ENCODE results near the gene TBKBP1. TPM values are rescaled to one million over a fixed set of nuclear protein-coding genes. Genes with fewer than 3 reads are reported as not detected.

The TBKBP1 gene
- total RNA-seq, 4 donors from 2014 or later, result 6.3 to 24.6 (median 9.8) TPM

DNA sequence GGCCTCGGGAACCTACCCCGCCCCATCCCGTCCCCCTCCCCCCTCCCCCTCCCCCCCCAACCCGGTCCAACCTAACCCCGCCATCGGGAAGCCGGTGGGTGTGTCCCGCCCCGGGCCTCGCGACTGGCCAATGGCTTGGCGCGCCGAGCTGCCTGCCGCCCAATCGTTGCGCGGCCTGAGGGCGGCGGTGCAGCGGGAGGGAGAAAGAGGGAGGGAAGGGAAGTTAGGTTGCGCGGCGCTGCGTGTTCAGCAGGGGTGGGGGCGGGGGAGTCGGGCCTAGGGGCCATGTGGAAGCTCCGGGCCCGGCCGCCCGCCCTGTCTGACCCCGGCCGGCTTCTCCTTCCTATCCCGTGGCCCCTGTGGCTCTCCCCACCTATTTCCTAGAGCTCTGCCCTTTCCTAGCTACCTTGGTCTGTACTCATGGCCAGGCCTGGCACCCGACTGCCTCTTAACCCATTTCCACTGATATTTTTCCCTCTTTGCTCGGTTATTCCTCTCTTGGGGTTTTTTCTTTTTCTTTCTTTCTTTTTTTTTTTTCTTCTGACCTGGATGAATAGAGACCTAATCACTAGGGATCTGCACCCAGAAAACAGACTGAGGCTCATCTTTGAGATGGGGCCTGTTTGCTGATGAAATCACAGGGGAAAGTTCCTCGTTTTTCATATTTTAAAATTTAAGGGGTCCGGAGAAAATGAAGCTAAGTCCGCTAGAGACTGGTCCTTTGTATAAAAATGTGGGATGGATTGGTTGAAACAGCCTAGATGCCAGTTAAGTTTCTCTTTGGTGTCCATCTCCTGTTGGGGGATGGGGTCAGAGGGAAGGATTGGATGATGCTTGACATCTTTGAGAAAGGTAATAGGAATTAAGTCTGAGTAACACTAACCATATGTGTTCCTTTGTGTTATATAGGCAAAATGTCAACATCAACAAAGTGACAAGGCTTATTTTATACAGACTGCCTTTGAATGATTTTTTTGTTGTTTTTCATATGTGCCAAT, 43.1 kb upstream of the TBKBP1 start:
- DNase-seq (ENCODE audit: low spot score in 2 of 2), result peak; percentile 83 to 88
- 1 to 3% methylated on average over 15 to 38 of the region's 39 CpGs for WGBS, 2 donors
- Histone ChIP-seq H3K4me3 (peak overlapping the region; percentile 66 to 97 (median 94)), H3K27ac (peak overlapping the region; percentile 84 to 99 (median 96)), H3K36me3 (peaks cover 0 to 42% (median 7%) of the 10 kb centered on the region in 3 donors), H3K9me3 (no peaks in the 10 kb centered on the region), H3K27me3 (no peaks in the 10 kb centered on the region), H3K4me1 (peaks cover 0 to 69% (median 28%) of the 10 kb centered on the region in 4 donors)
- TF ChIP-seq POLR2A (IDR thresholded peaks at IDR 0.05) (no peak), EP300 (IDR thresholded peaks at IDR 0.05) (peak in 1 of 2 donors; percentile 50)
- TF ChIP-seq, protein P1, sequence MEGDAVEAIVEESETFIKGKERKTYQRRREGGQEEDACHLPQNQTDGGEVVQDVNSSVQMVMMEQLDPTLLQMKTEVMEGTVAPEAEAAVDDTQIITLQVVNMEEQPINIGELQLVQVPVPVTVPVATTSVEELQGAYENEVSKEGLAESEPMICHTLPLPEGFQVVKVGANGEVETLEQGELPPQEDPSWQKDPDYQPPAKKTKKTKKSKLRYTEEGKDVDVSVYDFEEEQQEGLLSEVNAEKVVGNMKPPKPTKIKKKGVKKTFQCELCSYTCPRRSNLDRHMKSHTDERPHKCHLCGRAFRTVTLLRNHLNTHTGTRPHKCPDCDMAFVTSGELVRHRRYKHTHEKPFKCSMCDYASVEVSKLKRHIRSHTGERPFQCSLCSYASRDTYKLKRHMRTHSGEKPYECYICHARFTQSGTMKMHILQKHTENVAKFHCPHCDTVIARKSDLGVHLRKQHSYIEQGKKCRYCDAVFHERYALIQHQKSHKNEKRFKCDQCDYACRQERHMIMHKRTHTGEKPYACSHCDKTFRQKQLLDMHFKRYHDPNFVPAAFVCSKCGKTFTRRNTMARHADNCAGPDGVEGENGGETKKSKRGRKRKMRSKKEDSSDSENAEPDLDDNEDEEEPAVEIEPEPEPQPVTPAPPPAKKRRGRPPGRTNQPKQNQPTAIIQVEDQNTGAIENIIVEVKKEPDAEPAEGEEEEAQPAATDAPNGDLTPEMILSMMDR (IDR thresholded peaks at IDR 0.05), result peak in 2 of 5 experiments; percentile 10 to 34

DNA sequence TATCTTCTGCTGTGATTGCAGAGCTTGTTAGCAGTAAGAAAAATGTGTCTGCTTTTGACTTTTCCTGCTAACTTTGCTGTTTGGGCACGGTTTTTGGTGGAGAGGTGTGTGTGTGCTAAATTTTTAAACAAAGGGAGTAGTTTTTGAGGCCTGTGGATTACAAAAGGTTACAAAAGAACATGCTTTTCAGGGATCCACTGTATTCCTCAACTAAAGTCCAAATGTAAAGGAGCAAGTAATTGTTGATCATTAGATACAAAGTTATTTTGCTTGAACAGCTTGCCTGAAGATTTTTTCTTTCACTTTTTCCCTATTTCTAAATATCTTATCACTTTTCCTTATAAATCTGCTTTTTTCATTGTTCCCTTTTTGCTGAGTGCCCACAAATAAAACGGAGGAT, 42.3 kb upstream of the TBKBP1 start:
- DNase-seq (ENCODE audit: low spot score in 2 of 2), result no peak
- H3K9me3 ChIP-seq, result no peaks in the 10 kb centered on the region
- WGBS, 2 donors, result 47 to 51% methylated on average over 2 of the region's 2 CpGs
- H3K36me3 ChIP-seq, result peaks cover 0 to 51% (median 13%) of the 10 kb centered on the region in 3 donors
- H3K27ac ChIP-seq, result no peak overlapping the region
- no peaks in the 10 kb centered on the region for H3K27me3 ChIP-seq
- TF ChIP-seq EP300 (IDR thresholded peaks at IDR 0.05) (no peak), POLR2A (IDR thresholded peaks at IDR 0.05) (no peak)
- TF ChIP-seq, protein P1 (IDR thresholded peaks at IDR 0.05), result no peak
- H3K4me3 ChIP-seq, result no peak overlapping the region
- peaks cover 0 to 71% (median 28%) of the 10 kb centered on the region in 4 donors for H3K4me1 ChIP-seq

DNA sequence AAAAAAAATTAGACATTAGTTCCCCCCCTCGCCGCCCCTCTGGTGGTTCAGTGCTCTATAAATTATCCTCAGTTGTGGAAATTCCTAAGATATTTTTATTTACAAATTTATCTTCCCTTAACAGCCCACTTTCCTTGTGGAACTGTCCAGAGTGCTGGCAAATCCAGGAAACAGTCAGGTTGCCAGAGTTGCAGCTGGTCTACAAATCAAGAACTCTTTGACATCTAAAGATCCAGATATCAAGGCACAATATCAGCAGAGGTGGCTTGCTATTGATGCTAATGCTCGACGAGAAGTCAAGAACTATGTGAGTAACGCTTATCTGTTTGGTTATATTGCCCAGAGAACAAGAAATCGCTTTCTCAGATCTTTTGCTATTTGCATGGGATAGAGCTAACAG, 41.4 kb upstream of the TBKBP1 start:
- TF ChIP-seq EP300 (IDR thresholded peaks at IDR 0.05), result no peak
- Histone ChIP-seq H3K36me3 (peaks cover 0 to 59% (median 16%) of the 10 kb centered on the region in 3 donors), H3K4me3 (no peak overlapping the region), H3K27me3 (no peaks in the 10 kb centered on the region), H3K4me1 (peaks cover 0 to 69% (median 28%) of the 10 kb centered on the region in 4 donors), H3K9me3 (no peaks in the 10 kb centered on the region), H3K27ac (no peak overlapping the region)
- DNase-seq (ENCODE audit: low spot score in 2 of 2), result no peak
- 86 to 89% methylated on average over 6 of the region's 6 CpGs for WGBS, 2 donors

DNA sequence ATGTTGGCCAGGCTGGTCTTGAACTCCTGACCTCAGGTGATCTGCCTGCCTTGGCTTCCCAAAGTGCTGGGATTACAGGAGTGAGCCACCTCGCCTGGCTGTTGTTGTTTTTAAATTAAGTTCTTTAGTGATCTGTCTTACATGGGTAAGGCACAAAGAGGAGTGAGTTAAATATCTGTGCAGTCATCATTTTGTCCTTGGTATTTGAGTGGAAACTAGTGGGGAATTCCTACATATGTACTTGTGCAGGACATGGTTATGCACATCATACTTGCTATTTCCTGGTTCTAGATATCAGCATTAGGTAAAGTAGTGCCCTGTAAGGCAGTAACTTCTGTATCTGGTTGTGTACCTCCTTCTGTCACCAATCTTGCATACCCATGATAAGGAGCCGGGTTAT, 40.5 kb upstream of the TBKBP1 start:
- Histone ChIP-seq H3K36me3 (peaks cover 4 to 68% (median 25%) of the 10 kb centered on the region in 3 donors), H3K4me3 (no peak overlapping the region), H3K27me3 (no peaks in the 10 kb centered on the region), H3K27ac (no peak overlapping the region), H3K4me1 (peaks cover 0 to 60% (median 24%) of the 10 kb centered on the region in 4 donors), H3K9me3 (no peaks in the 10 kb centered on the region)
- 85 to 93% methylated on average over 2 of the region's 2 CpGs for WGBS, 2 donors
- no peak for DNase-seq (ENCODE audit: low spot score in 2 of 2)
- TF ChIP-seq EP300 (IDR thresholded peaks at IDR 0.05) (no peak), POLR2A (IDR thresholded peaks at IDR 0.05) (no peak)
- TF ChIP-seq, protein P1 (IDR thresholded peaks at IDR 0.05), result no peak

DNA sequence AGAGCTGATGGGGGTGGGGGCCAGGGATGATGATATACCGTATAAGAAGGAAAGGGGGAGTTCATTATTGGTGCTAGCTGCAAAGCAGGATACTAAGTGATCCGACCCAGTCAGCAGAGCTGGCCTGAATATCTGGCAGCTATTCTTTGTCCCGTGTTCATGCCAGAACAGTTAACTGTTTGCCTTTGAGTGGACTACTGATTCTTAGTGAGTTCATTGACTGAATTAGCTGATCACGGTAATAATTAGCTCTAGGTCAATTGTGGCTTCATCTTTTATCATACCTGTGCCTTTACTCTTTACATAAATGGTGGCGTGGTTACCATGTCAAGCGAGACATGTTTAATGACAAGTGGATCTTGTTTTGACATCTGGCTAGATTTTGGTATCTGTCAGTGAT, 39.0 kb upstream of the TBKBP1 start:
- Histone ChIP-seq H3K27ac (no peak overlapping the region), H3K27me3 (no peaks in the 10 kb centered on the region), H3K4me3 (no peak overlapping the region), H3K36me3 (peaks cover 4 to 84% (median 32%) of the 10 kb centered on the region in 3 donors), H3K9me3 (no peaks in the 10 kb centered on the region), H3K4me1 (peaks cover 0 to 63% (median 21%) of the 10 kb centered on the region in 4 donors)
- no peak for DNase-seq (ENCODE audit: low spot score in 2 of 2)
- 48 to 53% methylated on average over 6 of the region's 6 CpGs for WGBS, 2 donors
- TF ChIP-seq, protein P1 (IDR thresholded peaks at IDR 0.05), result no peak
- TF ChIP-seq EP300 (IDR thresholded peaks at IDR 0.05) (no peak), POLR2A (IDR thresholded peaks at IDR 0.05) (no peak)

Data from tibial nerve (tissue), 4 donors.